RWPE1 (cell line): ENCODE data around the gene SRP19.
A peak's percentile ranks its signal among the peaks of the same experiment; 100 is the strongest.

ENCODE experiments used
- CTCF ChIA-PET: fragments of 350-600 bp; sonication (Branson Sonifier 250); formaldehyde crosslinking; extraction: SDS; loops from one replicate; lab custom pipeline; 2021; lab: Yijun Ruan, JAX
- POLR2A ChIA-PET: fragments of 400-600 bp; formaldehyde crosslinking; extraction: SDS; loops from one replicate; lab custom pipeline; 2020; ENCODE audit warnings: antibody characterized with exemption; ENCODE audit not compliant: low non-redundant PET; lab: Yijun Ruan, JAX
- DNase-seq: peaks from one replicate; pipeline ENCODE4 v3.0.0; 2012; ENCODE audit warnings: low spot score
- H3K27ac ChIP-seq: fragments of 450-650 bp; 2 replicates; pipeline ENCODE4 v1.5.1; 2017
- CTCF ChIP-seq: fragments of 450-650 bp; conservative IDR thresholded peaks from 2 replicates; pipeline ENCODE4 v1.5.1; 2017; ENCODE audit warnings: low read depth, mild to moderate bottlenecking

The SRP19 gene

GRCh38 chr5:112876362-112876761, 15.3 kb downstream of the SRP19 start:
- H3K27ac ChIP-seq, result no peak overlapping the region
- POLR2A ChIA-PET, result no interaction called here
- CTCF ChIA-PET, result no interaction called here
- TF ChIP-seq CTCF, result no peak
- no peak for DNase-seq

DNA sequence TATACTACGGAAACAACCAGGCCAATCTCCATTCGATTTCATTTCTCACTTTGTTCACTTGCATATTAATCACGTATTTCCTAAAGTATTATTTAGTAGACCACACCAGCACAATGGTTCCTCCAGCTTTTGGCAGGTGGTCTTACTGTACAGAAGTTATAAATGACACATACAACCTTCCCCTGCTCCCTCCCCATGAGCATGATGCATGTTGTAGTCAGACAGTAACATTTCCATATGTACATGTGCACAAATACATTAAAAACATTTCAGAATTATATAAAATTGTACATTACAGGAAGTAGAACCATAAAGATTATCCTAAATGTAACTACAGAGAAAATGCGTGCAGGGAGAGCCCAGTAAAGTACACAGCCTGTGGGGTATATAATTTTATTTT, 17.0 kb downstream of the SRP19 start:
- no peak for TF ChIP-seq CTCF
- ChIA-PET CTCF (interaction anchor here (0.7 kb wide), 1 partner anchor 19 kb away, joined by 3 read pairs; no protein-coding TSS in a partner anchor), POLR2A (interaction anchor here (0.6 kb wide), 1 partner anchor 11 kb away, joined by 3 read pairs; no protein-coding TSS in a partner anchor)
- DNase-seq, result no peak
- no peak overlapping the region for H3K27ac ChIP-seq

- POLR2A ChIA-PET, result no interaction called here
- H3K27ac ChIP-seq, result no peak overlapping the region
- CTCF ChIA-PET, result interaction anchor here (0.7 kb wide), 1 partner anchor 19 kb away, joined by 3 read pairs; no protein-coding TSS in a partner anchor
- peak; percentile 69 for DNase-seq
- no peak for TF ChIP-seq CTCF
Measured at GRCh38 chr5:112878760-112879159, 17.7 kb downstream of the SRP19 start.

- POLR2A ChIA-PET, result no interaction called here
- no peak for TF ChIP-seq CTCF
- CTCF ChIA-PET, result no interaction called here
- no peak for DNase-seq
- no peak overlapping the region for H3K27ac ChIP-seq
Measured at GRCh38 chr5:112880219-112880964, 19.3 kb downstream of the SRP19 start.

DNA sequence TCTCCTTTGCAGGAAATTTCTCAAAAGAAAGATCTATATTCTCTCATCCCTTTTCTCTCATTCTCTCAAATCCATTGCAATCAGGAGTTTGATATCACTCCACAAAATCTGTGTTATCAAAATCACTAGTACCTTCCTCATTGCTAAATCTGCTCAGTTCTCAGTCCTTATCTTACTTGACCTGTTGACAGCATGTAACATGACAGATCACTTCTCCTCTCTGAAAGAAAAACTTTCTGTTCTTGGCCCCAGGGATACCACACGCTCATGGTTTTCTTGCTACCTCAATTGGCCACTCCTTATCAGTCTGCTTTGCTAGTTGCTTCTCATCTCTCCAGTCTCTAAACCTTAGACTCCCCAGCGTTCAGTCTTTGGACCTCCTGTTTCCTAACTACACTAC, 22.1 kb downstream of the SRP19 start:
- no peak for DNase-seq
- POLR2A ChIA-PET, result no interaction called here
- TF ChIP-seq CTCF, result no peak
- CTCF ChIA-PET, result interaction anchor here (0.6 kb wide), 1 partner anchor 18 kb away, joined by 3 read pairs; no protein-coding TSS in a partner anchor
- H3K27ac ChIP-seq, result no peak overlapping the region

- CTCF ChIA-PET, result interaction anchor here (0.6 kb wide), 1 partner anchor 244 kb away, joined by 3 read pairs; no protein-coding TSS in a partner anchor
Measured at GRCh38 chr5:112885001-112885400, 23.9 kb downstream of the SRP19 start.

More at GRCh38 chr5:112885001-112885400, 23.9 kb downstream of the SRP19 start:
- H3K27ac ChIP-seq, result no peak overlapping the region
- POLR2A ChIA-PET, result no interaction called here
- TF ChIP-seq CTCF, result no peak
- no peak for DNase-seq
